Panc1 (cell line): ENCODE data around the gene PCDHGA12. TPM values are rescaled to one million over a fixed set of nuclear protein-coding genes. Genes with fewer than 3 reads are reported as not detected.
"Not testable (repeated sequence)": the region's sequence is repeated elsewhere in the genome, so short reads cannot be mapped to it uniquely, and the experiment has no call there.

Experiments
- ATAC-seq: fragments of 200-7000 bp; cut with Tn5 transposase; 2 replicates; pipeline ENCODE4 v1.9.1; 2020; ENCODE audit warnings: mild to moderate bottlenecking, moderate library complexity
- BruUV-seq: library from RNA; stranded (reverse); fragments of 400-500 nt; replicated peaks from 2 replicates; lab custom pipeline; 2021; lab: Mats Ljungman, UMichigan
- CTCF ChIA-PET: fragments of 300-600 bp; sonication (Branson Sonifier 250); formaldehyde crosslinking; loops from one replicate; lab custom pipeline; 2022; ENCODE audit warnings: antibody characterized with exemption; lab: Charles Lee
- POLR2A ChIA-PET: fragments of 300-600 bp; sonication (Branson Sonifier 250); formaldehyde crosslinking; loops from one replicate; lab custom pipeline; 2022; ENCODE audit warnings: antibody characterized with exemption; lab: Charles Lee
- DNase-seq: peaks from one replicate; pipeline ENCODE4 v3.0.0-alpha.2; 2010; ENCODE audit warnings: low read depth, low spot score
- H3K27ac ChIP-seq: 2 replicates; pipeline ENCODE4 v1.5.1; 2011; ENCODE audit warnings: mild to moderate bottlenecking, low read length, inconsistent platforms
- H3K27me3 ChIP-seq: fragments of 200-500 bp; sonication (Bioruptor generic); 2 replicates; pipeline ENCODE4 v1.6.0; 2014; ENCODE audit warnings: low read length, inconsistent platforms; ENCODE audit not compliant: control insufficient read depth, insufficient read depth
- H3K36me3 ChIP-seq: fragments of 200-500 bp; sonication (Bioruptor generic); 2 replicates; pipeline ENCODE4 v1.5.1; 2014; ENCODE audit warnings: inconsistent platforms, mild to moderate bottlenecking, low read length, moderate library complexity; ENCODE audit not compliant: control insufficient read depth, insufficient read depth
- H3K4me1 ChIP-seq: 2 replicates; pipeline ENCODE4 v1.5.1; 2011; ENCODE audit warnings: inconsistent platforms, mild to moderate bottlenecking, low read length, moderate library complexity; ENCODE audit not compliant: control insufficient read depth, insufficient read depth
- H3K4me3 ChIP-seq, 2 experiments: 2 replicates each; pipeline ENCODE4 v1.5.1; 2011 to 2012; ENCODE audit warnings: low read depth in 2 of 2, low read length in 2 of 2, mild to moderate bottlenecking in 2 of 2, inconsistent platforms in 1 of 2, moderate library complexity in 1 of 2
- H3K9me3 ChIP-seq: fragments of 200-500 bp; sonication (Bioruptor generic); 2 replicates; pipeline ENCODE4 v1.5.1; 2014; ENCODE audit warnings: low read depth, mild to moderate bottlenecking, inconsistent platforms, low read length, moderate library complexity; ENCODE audit not compliant: control insufficient read depth, insufficient read depth
- POLR2AphosphoS5 ChIP-seq: IDR thresholded peaks from 2 replicates; pipeline ENCODE4 v1.6.1; 2012; ENCODE audit warnings: mild to moderate bottlenecking, low read depth, low read length, moderate library complexity
- SIN3A ChIP-seq: IDR thresholded peaks from 2 replicates; pipeline ENCODE4 v1.6.1; 2012; ENCODE audit warnings: low read depth, mild to moderate bottlenecking, low read length, moderate library complexity, borderline replicate concordance; ENCODE audit not compliant: insufficient read depth
- TCF7L2 ChIP-seq: IDR thresholded peaks from 2 replicates; pipeline ENCODE4 v1.6.1; 2011; ENCODE audit warnings: mild to moderate bottlenecking, low read depth, low read length, inconsistent platforms
- in situ Hi-C: cut with HindIII; loops from 2 replicates; pipeline ENCODE4 v1.10.0; 2016; ENCODE audit warnings: low sequenced_read_pairs, low pct_unique_long_range_greater_than_20kb
- intact Hi-C: fragments of 100-400 bp; cut with micrococcal nuclease; formaldehyde crosslinking; loops from one replicate; pipeline ENCODE4 v1.10.0; 2022; ENCODE audit not compliant: unreplicated experiment
- total RNA-seq: library from RNA; stranded (reverse); gene quantifications from one replicate; pipeline ENCODE4 v1.2.1, GENCODE V29; 2021; ENCODE audit not compliant: unreplicated experiment
- TF ChIP-seq, protein P1 (sequence below), 2 experiments: IDR thresholded peaks; 2 replicates each; pipeline ENCODE4 v1.6.1; 2011 to 2012; ENCODE audit warnings: low read depth in 2 of 2, control low read depth in 1 of 2, low read length in 1 of 2, mild to moderate bottlenecking in 1 of 2, moderate library complexity in 1 of 2; ENCODE audit not compliant: insufficient read depth in 1 of 2
- TF ChIP-seq, protein P2 (sequence below): fragments of 450-650 bp; IDR thresholded peaks from 2 replicates; pipeline ENCODE4 v1.5.1; 2017; ENCODE audit warnings: mild to moderate bottlenecking

PCDHGA12 gene
- total RNA-seq, 1 experiment from 2014 or later = 0.21 TPM

- H3K9me3 ChIP-seq = no peaks in the 10 kb centered on the region; the same call in 1 of the 2 replicates
- no peaks in the 10 kb centered on the region for H3K36me3 ChIP-seq
- ChIA-PET POLR2A (no interaction called here), CTCF (no interaction called here)
- BruUV-seq = no TSS peak
- DNase-seq (no peak), ATAC-seq (no peak)
- no peaks in the 10 kb centered on the region; the same call in 1 of the 2 replicates for H3K27me3 ChIP-seq
- no peak within 1 kb of the TSS for H3K4me3 ChIP-seq
- TF ChIP-seq POLR2AphosphoS5 (no peak), TCF7L2 (no peak)
- TF ChIP-seq, protein P1, sequence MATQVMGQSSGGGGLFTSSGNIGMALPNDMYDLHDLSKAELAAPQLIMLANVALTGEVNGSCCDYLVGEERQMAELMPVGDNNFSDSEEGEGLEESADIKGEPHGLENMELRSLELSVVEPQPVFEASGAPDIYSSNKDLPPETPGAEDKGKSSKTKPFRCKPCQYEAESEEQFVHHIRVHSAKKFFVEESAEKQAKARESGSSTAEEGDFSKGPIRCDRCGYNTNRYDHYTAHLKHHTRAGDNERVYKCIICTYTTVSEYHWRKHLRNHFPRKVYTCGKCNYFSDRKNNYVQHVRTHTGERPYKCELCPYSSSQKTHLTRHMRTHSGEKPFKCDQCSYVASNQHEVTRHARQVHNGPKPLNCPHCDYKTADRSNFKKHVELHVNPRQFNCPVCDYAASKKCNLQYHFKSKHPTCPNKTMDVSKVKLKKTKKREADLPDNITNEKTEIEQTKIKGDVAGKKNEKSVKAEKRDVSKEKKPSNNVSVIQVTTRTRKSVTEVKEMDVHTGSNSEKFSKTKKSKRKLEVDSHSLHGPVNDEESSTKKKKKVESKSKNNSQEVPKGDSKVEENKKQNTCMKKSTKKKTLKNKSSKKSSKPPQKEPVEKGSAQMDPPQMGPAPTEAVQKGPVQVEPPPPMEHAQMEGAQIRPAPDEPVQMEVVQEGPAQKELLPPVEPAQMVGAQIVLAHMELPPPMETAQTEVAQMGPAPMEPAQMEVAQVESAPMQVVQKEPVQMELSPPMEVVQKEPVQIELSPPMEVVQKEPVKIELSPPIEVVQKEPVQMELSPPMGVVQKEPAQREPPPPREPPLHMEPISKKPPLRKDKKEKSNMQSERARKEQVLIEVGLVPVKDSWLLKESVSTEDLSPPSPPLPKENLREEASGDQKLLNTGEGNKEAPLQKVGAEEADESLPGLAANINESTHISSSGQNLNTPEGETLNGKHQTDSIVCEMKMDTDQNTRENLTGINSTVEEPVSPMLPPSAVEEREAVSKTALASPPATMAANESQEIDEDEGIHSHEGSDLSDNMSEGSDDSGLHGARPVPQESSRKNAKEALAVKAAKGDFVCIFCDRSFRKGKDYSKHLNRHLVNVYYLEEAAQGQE (IDR thresholded peaks at IDR 0.05; ENCODE audit: insufficient read depth in 1 of 2, low read depth in 2 of 2, low read length in 1 of 2) = no peak
- TF ChIP-seq, protein P2, sequence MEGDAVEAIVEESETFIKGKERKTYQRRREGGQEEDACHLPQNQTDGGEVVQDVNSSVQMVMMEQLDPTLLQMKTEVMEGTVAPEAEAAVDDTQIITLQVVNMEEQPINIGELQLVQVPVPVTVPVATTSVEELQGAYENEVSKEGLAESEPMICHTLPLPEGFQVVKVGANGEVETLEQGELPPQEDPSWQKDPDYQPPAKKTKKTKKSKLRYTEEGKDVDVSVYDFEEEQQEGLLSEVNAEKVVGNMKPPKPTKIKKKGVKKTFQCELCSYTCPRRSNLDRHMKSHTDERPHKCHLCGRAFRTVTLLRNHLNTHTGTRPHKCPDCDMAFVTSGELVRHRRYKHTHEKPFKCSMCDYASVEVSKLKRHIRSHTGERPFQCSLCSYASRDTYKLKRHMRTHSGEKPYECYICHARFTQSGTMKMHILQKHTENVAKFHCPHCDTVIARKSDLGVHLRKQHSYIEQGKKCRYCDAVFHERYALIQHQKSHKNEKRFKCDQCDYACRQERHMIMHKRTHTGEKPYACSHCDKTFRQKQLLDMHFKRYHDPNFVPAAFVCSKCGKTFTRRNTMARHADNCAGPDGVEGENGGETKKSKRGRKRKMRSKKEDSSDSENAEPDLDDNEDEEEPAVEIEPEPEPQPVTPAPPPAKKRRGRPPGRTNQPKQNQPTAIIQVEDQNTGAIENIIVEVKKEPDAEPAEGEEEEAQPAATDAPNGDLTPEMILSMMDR = peak; percentile 26; the same call in 1 of the 2 replicates
- intact Hi-C loops (no loop called here), in situ Hi-C loops (no loop called here)
- no peaks in the 10 kb centered on the region for H3K4me1 ChIP-seq
- H3K27ac ChIP-seq = no peak within 1 kb of the TSS
Observed at GRCh38 chr5:141392429-141393198, 37.7 kb upstream of the PCDHGA12 start, which contains the start of gene PCDHGA8. TSS of gene PCDHGA8 (plus strand) at chr5:141392633. CDS start at chr5:141392814, 181 bp downstream.

- ChIA-PET POLR2A (no interaction called here), CTCF (no interaction called here)
- ATAC-seq (no peak), DNase-seq (no peak)
- in situ Hi-C loops (no loop called here), intact Hi-C loops (no loop called here)
- Histone ChIP-seq H3K4me1 (no peaks in the 10 kb centered on the region), H3K27ac (no peak overlapping the region), H3K4me3 (no peak overlapping the region), H3K9me3 (no peaks in the 10 kb centered on the region; the same call in 1 of the 2 replicates), H3K36me3 (no peaks in the 10 kb centered on the region), H3K27me3 (no peaks in the 10 kb centered on the region; the same call in 1 of the 2 replicates)
- BruUV-seq = no TSS peak
- TF ChIP-seq TCF7L2 (no peak), POLR2AphosphoS5 (no peak), SIN3A (no peak)
- TF ChIP-seq, protein P1 (IDR thresholded peaks at IDR 0.05; ENCODE audit: insufficient read depth in 1 of 2, low read depth in 2 of 2, low read length in 1 of 2) = no peak
- TF ChIP-seq, protein P2 = no peak
Observed at GRCh38 chr5:141393267-141393666, 37.0 kb upstream of the PCDHGA12 start.

DNA sequence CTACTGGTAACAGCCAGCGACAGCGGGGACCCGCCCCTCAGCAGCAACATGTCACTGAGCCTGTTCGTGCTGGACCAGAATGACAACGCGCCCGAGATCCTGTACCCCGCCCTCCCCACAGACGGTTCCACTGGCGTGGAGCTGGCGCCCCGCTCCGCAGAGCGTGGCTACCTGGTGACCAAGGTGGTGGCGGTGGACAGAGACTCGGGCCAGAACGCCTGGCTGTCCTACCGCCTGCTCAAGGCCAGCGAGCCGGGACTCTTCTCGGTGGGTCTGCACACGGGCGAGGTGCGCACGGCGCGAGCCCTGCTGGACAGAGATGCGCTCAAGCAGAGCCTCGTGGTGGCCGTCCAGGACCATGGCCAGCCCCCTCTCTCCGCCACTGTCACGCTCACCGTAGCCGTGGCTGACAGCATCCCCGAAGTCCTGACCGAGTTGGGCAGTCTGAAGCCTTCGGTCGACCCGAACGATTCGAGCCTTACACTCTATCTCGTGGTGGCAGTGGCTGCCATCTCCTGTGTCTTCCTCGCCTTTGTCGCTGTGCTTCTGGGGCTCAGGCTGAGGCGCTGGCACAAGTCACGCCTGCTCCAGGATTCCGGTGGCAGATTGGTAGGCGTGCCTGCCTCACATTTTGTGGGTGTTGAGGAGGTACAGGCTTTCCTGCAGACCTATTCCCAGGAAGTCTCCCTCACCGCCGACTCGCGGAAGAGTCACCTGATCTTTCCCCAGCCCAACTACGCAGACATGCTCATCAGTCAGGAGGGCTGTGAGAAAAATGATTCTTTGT lies 35.7 kb upstream of the PCDHGA12 start:
- in situ Hi-C loops, POLR2A ChIA-PET, H3K4me1 ChIP-seq, DNase-seq, H3K27me3 ChIP-seq, BruUV-seq, CTCF ChIA-PET, H3K4me3 ChIP-seq, H3K27ac ChIP-seq, intact Hi-C loops, H3K36me3 ChIP-seq, ATAC-seq, H3K9me3 ChIP-seq: not testable (repeated sequence)
